ENCODE measurements around the gene CUL9.

CUL9 gene

DNA sequence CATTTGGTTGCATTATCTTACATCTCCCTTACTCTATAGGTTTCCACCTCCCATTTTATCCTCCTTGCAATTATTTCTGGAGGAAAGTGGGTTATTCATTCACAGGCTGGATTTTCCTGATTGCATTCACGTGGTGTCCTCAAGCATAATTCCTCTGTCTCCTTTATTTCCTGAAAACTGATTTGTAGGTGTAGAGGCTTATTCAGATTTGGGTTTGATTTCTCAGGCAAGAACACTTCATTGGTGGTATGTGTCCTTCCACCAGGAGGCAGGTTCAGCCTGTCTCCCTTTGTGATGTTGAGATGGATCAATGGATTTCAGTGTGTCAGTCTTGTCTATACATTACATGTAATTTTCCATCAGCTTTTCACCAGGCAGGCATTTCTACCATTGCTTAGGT lies 30.0 kb downstream of the CUL9 start:
- no peak overlapping the region for H2AFZ ChIP-seq (ENCODE audit: low read length)

DNA sequence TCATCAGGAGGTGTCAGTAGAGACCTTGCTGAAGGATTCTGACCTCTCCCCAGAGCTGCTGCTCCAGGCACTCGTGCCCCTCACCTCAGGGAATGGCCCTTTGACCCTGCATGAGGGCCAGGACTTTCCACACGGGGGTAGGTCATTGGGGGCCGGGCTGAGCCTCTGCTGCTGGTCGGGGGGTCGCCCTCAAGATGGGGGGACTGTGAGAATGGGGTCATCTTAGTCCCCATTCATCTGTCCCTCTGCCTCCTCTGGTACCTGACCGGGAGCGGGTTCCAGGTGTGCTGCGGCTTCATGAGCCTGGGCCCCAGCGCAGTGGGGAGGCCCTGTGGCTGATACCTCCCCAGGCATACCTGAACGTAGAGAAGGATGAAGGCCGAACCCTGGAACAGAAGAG lies 31.4 kb downstream of the CUL9 start:
- H3K4me2 ChIP-seq (ENCODE audit: low read depth, low read length): no peak overlapping the region
- H2AFZ ChIP-seq (ENCODE audit: low read length): no peak overlapping the region

More for the DNA sequence above, 30.0 kb downstream of the CUL9 start:
- H3K9ac ChIP-seq (ENCODE audit: low read length): no peak overlapping the region
- DNase-seq: no peak
- no peaks in the 10 kb centered on the region for H3K36me3 ChIP-seq (replicated peaks; ENCODE audit: insufficient read depth, low read length)
- H3K4me2 ChIP-seq (ENCODE audit: low read depth, low read length): no peak overlapping the region
- no peaks in the 10 kb centered on the region for H3K4me1 ChIP-seq (ENCODE audit: low read length)
- no peaks in the 10 kb centered on the region for H3K9me2 ChIP-seq (replicated peaks; ENCODE audit: insufficient read depth, low read length)
- no peak overlapping the region for H3K4me3 ChIP-seq (ENCODE audit: low read length)
- TF ChIP-seq EZH2phosphoT487 (IDR thresholded peaks at IDR 0.05; ENCODE audit: low read length) (no peak), EZH2 (optimal IDR thresholded peaks at IDR 0.05; ENCODE audit: low read depth, low read length) (no peak)
- TF ChIP-seq, protein P1, sequence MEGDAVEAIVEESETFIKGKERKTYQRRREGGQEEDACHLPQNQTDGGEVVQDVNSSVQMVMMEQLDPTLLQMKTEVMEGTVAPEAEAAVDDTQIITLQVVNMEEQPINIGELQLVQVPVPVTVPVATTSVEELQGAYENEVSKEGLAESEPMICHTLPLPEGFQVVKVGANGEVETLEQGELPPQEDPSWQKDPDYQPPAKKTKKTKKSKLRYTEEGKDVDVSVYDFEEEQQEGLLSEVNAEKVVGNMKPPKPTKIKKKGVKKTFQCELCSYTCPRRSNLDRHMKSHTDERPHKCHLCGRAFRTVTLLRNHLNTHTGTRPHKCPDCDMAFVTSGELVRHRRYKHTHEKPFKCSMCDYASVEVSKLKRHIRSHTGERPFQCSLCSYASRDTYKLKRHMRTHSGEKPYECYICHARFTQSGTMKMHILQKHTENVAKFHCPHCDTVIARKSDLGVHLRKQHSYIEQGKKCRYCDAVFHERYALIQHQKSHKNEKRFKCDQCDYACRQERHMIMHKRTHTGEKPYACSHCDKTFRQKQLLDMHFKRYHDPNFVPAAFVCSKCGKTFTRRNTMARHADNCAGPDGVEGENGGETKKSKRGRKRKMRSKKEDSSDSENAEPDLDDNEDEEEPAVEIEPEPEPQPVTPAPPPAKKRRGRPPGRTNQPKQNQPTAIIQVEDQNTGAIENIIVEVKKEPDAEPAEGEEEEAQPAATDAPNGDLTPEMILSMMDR (IDR thresholded peaks at IDR 0.05; ENCODE audit: low read length): no peak
- H3K27me3 ChIP-seq (replicated peaks; ENCODE audit: insufficient read depth, low read length): no peaks in the 10 kb centered on the region
- H3K79me2 ChIP-seq (ENCODE audit: low read length): no peaks in the 10 kb centered on the region
- H3K27ac ChIP-seq (ENCODE audit: low read length): no peak overlapping the region
- H3F3A ChIP-seq (ENCODE audit: insufficient read depth, low read length): no peaks in the 10 kb centered on the region
- H3K9me3 ChIP-seq (replicated peaks; ENCODE audit: insufficient read depth, low read length): no peaks in the 10 kb centered on the region
- no peaks in the 10 kb centered on the region for H4K20me1 ChIP-seq (ENCODE audit: insufficient read depth, low read length)

DNA sequence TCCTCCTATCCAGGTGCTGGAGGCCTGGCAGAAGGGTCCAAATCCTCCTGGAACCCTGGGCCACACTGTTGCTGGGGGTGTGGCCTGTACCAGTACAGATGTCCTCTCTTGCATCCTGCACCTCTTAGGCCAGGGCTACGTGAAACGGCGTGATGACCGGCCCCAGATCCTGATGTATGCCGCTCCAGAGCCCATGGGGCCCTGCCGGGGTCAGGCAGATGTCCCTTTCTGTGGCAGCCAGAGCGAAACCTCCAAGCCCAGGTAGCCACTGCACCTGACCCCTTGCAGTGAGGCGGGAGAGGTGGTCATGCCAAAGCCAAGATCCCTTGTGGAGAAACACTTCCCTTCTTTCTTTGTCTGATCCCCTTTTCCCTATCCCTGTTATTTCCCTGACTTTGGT lies 33.1 kb downstream of the CUL9 start:
- Histone ChIP-seq H2AFZ (ENCODE audit: low read length) (no peak overlapping the region), H3K9me2 (replicated peaks; ENCODE audit: insufficient read depth, low read length) (no peaks in the 10 kb centered on the region), H3K4me1 (ENCODE audit: low read length) (no peaks in the 10 kb centered on the region), H3K36me3 (replicated peaks; ENCODE audit: insufficient read depth, low read length) (no peaks in the 10 kb centered on the region), H4K20me1 (ENCODE audit: insufficient read depth, low read length) (no peaks in the 10 kb centered on the region), H3K4me3 (ENCODE audit: low read length) (no peak overlapping the region), H3K27ac (ENCODE audit: low read length) (no peak overlapping the region), H3K9ac (ENCODE audit: low read length) (no peak overlapping the region), H3K9me3 (replicated peaks; ENCODE audit: insufficient read depth, low read length) (no peaks in the 10 kb centered on the region), H3F3A (ENCODE audit: insufficient read depth, low read length) (no peaks in the 10 kb centered on the region), H3K79me2 (ENCODE audit: low read length) (no peaks in the 10 kb centered on the region), H3K4me2 (ENCODE audit: low read depth, low read length) (no peak overlapping the region), H3K27me3 (replicated peaks; ENCODE audit: insufficient read depth, low read length) (no peaks in the 10 kb centered on the region)
- TF ChIP-seq, protein P1 (IDR thresholded peaks at IDR 0.05; ENCODE audit: low read length): no peak
- TF ChIP-seq EZH2 (optimal IDR thresholded peaks at IDR 0.05; ENCODE audit: low read depth, low read length): no peak
- DNase-seq: no peak

More for the DNA sequence above, 31.4 kb downstream of the CUL9 start:
- no peaks in the 10 kb centered on the region for H3K79me2 ChIP-seq (ENCODE audit: low read length)
- no peak for TF ChIP-seq EZH2 (optimal IDR thresholded peaks at IDR 0.05; ENCODE audit: low read depth, low read length)
- TF ChIP-seq, protein P1 (IDR thresholded peaks at IDR 0.05; ENCODE audit: low read length): no peak
- TF ChIP-seq EZH2phosphoT487 (IDR thresholded peaks at IDR 0.05; ENCODE audit: low read length): no peak
- DNase-seq: no peak
- H3K9me3 ChIP-seq (replicated peaks; ENCODE audit: insufficient read depth, low read length): no peaks in the 10 kb centered on the region
- no peaks in the 10 kb centered on the region for H3K4me1 ChIP-seq (ENCODE audit: low read length)
- no peaks in the 10 kb centered on the region for H3K9me2 ChIP-seq (replicated peaks; ENCODE audit: insufficient read depth, low read length)
- H3K27me3 ChIP-seq (replicated peaks; ENCODE audit: insufficient read depth, low read length): no peaks in the 10 kb centered on the region
- no peak overlapping the region for H3K27ac ChIP-seq (ENCODE audit: low read length)
- no peaks in the 10 kb centered on the region for H3F3A ChIP-seq (ENCODE audit: insufficient read depth, low read length)
- no peaks in the 10 kb centered on the region for H4K20me1 ChIP-seq (ENCODE audit: insufficient read depth, low read length)
- H3K36me3 ChIP-seq (replicated peaks; ENCODE audit: insufficient read depth, low read length): no peaks in the 10 kb centered on the region
- H3K9ac ChIP-seq (ENCODE audit: low read length): no peak overlapping the region
- no peak overlapping the region for H3K4me3 ChIP-seq (ENCODE audit: low read length)
